ENCODE data around the gene PLVAP.

GRCh38 chr19:17414097-17414496 lies 37.0 kb upstream of the PLVAP start:
- TF ChIP-seq, protein P1, sequence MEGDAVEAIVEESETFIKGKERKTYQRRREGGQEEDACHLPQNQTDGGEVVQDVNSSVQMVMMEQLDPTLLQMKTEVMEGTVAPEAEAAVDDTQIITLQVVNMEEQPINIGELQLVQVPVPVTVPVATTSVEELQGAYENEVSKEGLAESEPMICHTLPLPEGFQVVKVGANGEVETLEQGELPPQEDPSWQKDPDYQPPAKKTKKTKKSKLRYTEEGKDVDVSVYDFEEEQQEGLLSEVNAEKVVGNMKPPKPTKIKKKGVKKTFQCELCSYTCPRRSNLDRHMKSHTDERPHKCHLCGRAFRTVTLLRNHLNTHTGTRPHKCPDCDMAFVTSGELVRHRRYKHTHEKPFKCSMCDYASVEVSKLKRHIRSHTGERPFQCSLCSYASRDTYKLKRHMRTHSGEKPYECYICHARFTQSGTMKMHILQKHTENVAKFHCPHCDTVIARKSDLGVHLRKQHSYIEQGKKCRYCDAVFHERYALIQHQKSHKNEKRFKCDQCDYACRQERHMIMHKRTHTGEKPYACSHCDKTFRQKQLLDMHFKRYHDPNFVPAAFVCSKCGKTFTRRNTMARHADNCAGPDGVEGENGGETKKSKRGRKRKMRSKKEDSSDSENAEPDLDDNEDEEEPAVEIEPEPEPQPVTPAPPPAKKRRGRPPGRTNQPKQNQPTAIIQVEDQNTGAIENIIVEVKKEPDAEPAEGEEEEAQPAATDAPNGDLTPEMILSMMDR (IDR thresholded peaks at IDR 0.05; ENCODE audit: low read depth, low read length), result no peak
- TF ChIP-seq POLR2A (IDR thresholded peaks at IDR 0.05; ENCODE audit: extremely low read depth, insufficient read length) (no peak), MYC (IDR thresholded peaks at IDR 0.05; ENCODE audit: low read depth, low read length) (no peak)
